Measurements from ENCODE around the gene STOML2.

DNA sequence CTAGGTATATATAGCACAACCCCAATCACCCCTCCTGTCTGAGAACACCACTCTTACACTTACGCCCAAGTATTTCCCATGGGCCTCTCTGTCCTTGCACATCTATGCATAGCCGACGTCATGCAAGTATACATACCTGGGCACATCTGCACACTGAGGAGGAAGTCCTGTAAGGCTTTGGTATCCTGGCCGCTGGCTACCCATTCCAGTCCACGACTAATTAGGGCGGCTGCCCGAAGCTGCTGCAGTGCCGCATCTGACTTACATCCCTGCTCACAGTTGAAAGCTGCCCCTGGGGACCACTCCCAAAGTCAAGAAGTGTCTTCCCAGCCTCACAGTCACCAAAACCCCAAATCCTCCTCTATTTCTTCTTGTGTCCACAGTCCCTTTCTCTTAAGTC lies 28.1 kb downstream of the STOML2 start:
- TF ChIP-seq ZNF701 (tag by site-specific recombination; IDR thresholded peaks at IDR 0.05): no peak
- TF ChIP-seq KLF16 (tag by site-specific recombination; IDR thresholded peaks at IDR 0.05): no peak
- TF ChIP-seq ZNF214 (tag by site-specific recombination; IDR thresholded peaks at IDR 0.05; ENCODE audit: borderline replicate concordance): no peak
- TF ChIP-seq ZNF391 (tag by site-specific recombination; IDR thresholded peaks at IDR 0.05; ENCODE audit: borderline replicate concordance, low read depth): no peak
- TF ChIP-seq, protein P1, sequence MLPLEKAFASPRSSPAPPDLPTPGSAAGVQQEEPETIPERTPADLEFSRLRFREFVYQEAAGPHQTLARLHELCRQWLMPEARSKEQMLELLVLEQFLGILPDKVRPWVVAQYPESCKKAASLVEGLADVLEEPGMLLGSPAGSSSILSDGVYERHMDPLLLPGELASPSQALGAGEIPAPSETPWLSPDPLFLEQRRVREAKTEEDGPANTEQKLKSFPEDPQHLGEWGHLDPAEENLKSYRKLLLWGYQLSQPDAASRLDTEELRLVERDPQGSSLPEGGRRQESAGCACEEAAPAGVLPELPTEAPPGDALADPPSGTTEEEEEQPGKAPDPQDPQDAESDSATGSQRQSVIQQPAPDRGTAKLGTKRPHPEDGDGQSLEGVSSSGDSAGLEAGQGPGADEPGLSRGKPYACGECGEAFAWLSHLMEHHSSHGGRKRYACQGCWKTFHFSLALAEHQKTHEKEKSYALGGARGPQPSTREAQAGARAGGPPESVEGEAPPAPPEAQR (tag by site-specific recombination; IDR thresholded peaks at IDR 0.05): no peak
- no peak for TF ChIP-seq ZBTB8A (tag by site-specific recombination; IDR thresholded peaks at IDR 0.05)
- no peak for TF ChIP-seq ZNF274 (IDR thresholded peaks at IDR 0.05; ENCODE audit: low read length)
- TF ChIP-seq ZNF274 (tag by site-specific recombination; IDR thresholded peaks at IDR 0.05; ENCODE audit: borderline replicate concordance): no peak
- TF ChIP-seq, protein P2, sequence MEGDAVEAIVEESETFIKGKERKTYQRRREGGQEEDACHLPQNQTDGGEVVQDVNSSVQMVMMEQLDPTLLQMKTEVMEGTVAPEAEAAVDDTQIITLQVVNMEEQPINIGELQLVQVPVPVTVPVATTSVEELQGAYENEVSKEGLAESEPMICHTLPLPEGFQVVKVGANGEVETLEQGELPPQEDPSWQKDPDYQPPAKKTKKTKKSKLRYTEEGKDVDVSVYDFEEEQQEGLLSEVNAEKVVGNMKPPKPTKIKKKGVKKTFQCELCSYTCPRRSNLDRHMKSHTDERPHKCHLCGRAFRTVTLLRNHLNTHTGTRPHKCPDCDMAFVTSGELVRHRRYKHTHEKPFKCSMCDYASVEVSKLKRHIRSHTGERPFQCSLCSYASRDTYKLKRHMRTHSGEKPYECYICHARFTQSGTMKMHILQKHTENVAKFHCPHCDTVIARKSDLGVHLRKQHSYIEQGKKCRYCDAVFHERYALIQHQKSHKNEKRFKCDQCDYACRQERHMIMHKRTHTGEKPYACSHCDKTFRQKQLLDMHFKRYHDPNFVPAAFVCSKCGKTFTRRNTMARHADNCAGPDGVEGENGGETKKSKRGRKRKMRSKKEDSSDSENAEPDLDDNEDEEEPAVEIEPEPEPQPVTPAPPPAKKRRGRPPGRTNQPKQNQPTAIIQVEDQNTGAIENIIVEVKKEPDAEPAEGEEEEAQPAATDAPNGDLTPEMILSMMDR (tag by site-specific recombination; IDR thresholded peaks at IDR 0.05): no peak
- no peak for TF ChIP-seq ZNF830 (tag by site-specific recombination; IDR thresholded peaks at IDR 0.05; ENCODE audit: low read depth)
- TF ChIP-seq, protein P3, sequence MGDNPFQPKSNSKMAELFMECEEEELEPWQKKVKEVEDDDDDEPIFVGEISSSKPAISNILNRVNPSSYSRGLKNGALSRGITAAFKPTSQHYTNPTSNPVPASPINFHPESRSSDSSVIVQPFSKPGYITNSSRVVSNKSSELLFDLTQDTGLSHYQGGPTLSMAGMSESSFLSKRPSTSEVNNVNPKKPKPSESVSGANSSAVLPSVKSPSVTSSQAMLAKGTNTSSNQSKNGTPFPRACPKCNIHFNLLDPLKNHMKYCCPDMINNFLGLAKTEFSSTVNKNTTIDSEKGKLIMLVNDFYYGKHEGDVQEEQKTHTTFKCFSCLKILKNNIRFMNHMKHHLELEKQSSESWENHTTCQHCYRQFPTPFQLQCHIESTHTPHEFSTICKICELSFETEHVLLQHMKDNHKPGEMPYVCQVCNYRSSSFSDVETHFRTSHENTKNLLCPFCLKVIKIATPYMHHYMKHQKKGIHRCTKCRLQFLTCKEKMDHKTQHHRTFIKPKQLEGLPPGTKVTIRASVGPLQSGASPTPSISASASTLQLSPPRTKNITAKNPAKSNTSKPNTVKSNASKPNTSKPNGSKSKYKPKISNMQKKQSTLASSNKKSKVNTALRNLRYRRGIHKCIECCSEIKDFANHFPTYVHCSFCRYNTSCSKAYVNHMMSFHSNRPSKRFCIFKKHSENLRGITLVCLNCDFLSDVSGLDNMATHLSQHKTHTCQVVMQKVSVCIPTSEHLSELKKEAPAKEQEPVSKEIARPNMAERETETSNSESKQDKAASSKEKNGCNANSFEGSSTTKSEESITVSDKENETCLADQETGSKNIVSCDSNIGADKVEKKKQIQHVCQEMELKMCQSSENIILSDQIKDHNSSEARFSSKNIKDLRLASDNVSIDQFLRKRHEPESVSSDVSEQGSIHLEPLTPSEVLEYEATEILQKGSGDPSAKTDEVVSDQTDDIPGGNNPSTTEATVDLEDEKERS (tag by site-specific recombination; IDR thresholded peaks at IDR 0.05): no peak
